Psoas muscle (tissue), 8 donors: ENCODE measurements around the gene ITPR2. TPM values are rescaled to one million over a fixed set of nuclear protein-coding genes. Genes with fewer than 3 reads are reported as not detected.

Experiments used
- ATAC-seq, 4 donors: fragments of 200-7000 bp; cut with Tn5 transposase; one replicate each; pipeline ENCODE4 v1.9.1; 2020; ENCODE audit warnings: moderate library complexity in 3 of 4, mild to moderate bottlenecking in 2 of 4
- DNase-seq, 2 donors: peaks; one replicate each; pipeline ENCODE4 v3.0.0-alpha.2; 2020
- H3K27ac ChIP-seq: fragments of 200-600 bp; one replicate; pipeline ENCODE4 v1.8.0; 2022
- H3K27me3 ChIP-seq, 3 donors: fragments of 200-600 bp in 1 of 3; one replicate each; pipeline versions ENCODE4 v1.6.1 to v1.8.0; 2013 to 2022; ENCODE audit warnings: low read length in 2 of 3, mild to moderate bottlenecking in 2 of 3, moderate library complexity in 1 of 3; ENCODE audit not compliant: insufficient read depth in 3 of 3
- H3K36me3 ChIP-seq, 2 donors: fragments of 200-600 bp in 1 of 2; one replicate each; pipeline versions ENCODE4 v1.6.1 to v1.8.0; 2013 to 2022; ENCODE audit warnings: low read depth in 1 of 2, mild to moderate bottlenecking in 1 of 2, moderate library complexity in 1 of 2; ENCODE audit not compliant: insufficient read depth in 1 of 2
- H3K4me1 ChIP-seq: fragments of 200-600 bp; one replicate; pipeline ENCODE4 v1.8.0; 2022
- H3K4me3 ChIP-seq: fragments of 200-600 bp; one replicate; pipeline ENCODE4 v1.8.0; 2022; ENCODE audit warnings: mild to moderate bottlenecking
- H3K9me3 ChIP-seq: fragments of 200-600 bp; one replicate; pipeline ENCODE4 v1.8.0; 2022
- CTCF ChIP-seq: fragments of 200-600 bp; IDR thresholded peaks from one replicate; pipeline ENCODE4 v1.8.0; 2022; ENCODE audit warnings: antibody characterized with exemption
- WGBS, 3 donors: extraction: QIAGEN DNeasy Blood & Tissue Kit; methylation state at CpG; one replicate each; pipeline versions ENCODE4 v1.1.6 to v1.1.7; 2013; 5-methylcytosine and 5-hydroxymethylcytosine counted together
- intact Hi-C, 2 donors: fragments of 100-400 bp; cut with DNase I; formaldehyde crosslinking; loops; one replicate each; pipeline versions ENCODE4 v1.11.0 to v1.14.2; 2022
- polyA plus RNA-seq, 3 donors: library from polyadenylated mRNA; stranded (reverse); fragments of 200-250 nt; gene quantifications; one replicate each; pipeline ENCODE4 v1.2.3, GENCODE V29; 2013
- total RNA-seq, 4 donors: library from RNA; stranded (reverse); fragmentation: NEBNext Ultra II Directional in 2 of 4; extraction: Animal tissue kit (Norgen Biotek cat#: 25700) in 2 of 4; gene quantifications; one replicate each; pipeline versions ENCODE4 v1.2.1 to v1.2.4, GENCODE V29; 2021 to 2023
- donor health status: healthy with polysubstance abuse.
- donor health status: DM: no; HTN: no; CAD: no; lungs with moderate emphysema.
- donor health status: Bipolar disorder and iron deficiency.
- donor health status: healthy.
- donor health status: DM: yes; HTN: yes; CAD: no.
- donor health status: DM: no; HTN: no; CAD: no.
- donor health status: DM: no; HTN: no; CAD: no.
- donor health status: DM: yes; HTN: yes; CAD: no.

The ITPR2 gene
- total and polyA plus RNA-seq, 7 donors = 0.86 to 10.3 (median 6.1) TPM

- no peaks in the 10 kb centered on the region for H3K4me1 ChIP-seq
- 78 to 86% (median 80%) methylated on average over 2 of the region's 2 CpGs for WGBS, 3 donors
- ATAC-seq (no peak), DNase-seq (no peak)
- intact Hi-C loops = no loop called here
- no peaks in the 10 kb centered on the region for H3K27me3 ChIP-seq
- H3K27ac ChIP-seq = no peak overlapping the region
- no peak for TF ChIP-seq CTCF
- peaks cover 0 to 14% of the 10 kb centered on the region in 2 donors for H3K36me3 ChIP-seq
- no peak overlapping the region for H3K4me3 ChIP-seq
- no peaks in the 10 kb centered on the region for H3K9me3 ChIP-seq
Observed at GRCh38 chr12:26628234-26628633, 204.8 kb downstream of the ITPR2 start.

- Histone ChIP-seq H3K4me3 (no peak overlapping the region), H3K4me1 (no peaks in the 10 kb centered on the region), H3K36me3 (peaks cover 0 to 14% of the 10 kb centered on the region in 2 donors), H3K27me3 (no peaks in the 10 kb centered on the region), H3K9me3 (no peaks in the 10 kb centered on the region), H3K27ac (no peak overlapping the region)
- ATAC-seq (no peak), DNase-seq (no peak)
- 80 to 85% (median 85%) methylated on average over 4 of the region's 4 CpGs for WGBS, 3 donors
- no peak for TF ChIP-seq CTCF
- intact Hi-C loops = no loop called here
Observed at GRCh38 chr12:26627335-26627734, 205.7 kb downstream of the ITPR2 start.

- DNase-seq = no peak
- Histone ChIP-seq H3K27ac (no peak overlapping the region), H3K36me3 (peaks cover 0 to 39% of the 10 kb centered on the region in 2 donors), H3K4me1 (no peaks in the 10 kb centered on the region), H3K9me3 (no peaks in the 10 kb centered on the region), H3K27me3 (no peaks in the 10 kb centered on the region), H3K4me3 (no peak overlapping the region)
- 89 to 92% (median 91%) methylated on average over 4 of the region's 4 CpGs for WGBS, 3 donors
- intact Hi-C loops = no loop called here
- ATAC-seq = no peak
- no peak for TF ChIP-seq CTCF
Observed at GRCh38 chr12:26623136-26623535, 209.9 kb downstream of the ITPR2 start.

- Histone ChIP-seq H3K27ac (no peak overlapping the region), H3K27me3 (no peaks in the 10 kb centered on the region), H3K36me3 (peaks cover 0 to 39% of the 10 kb centered on the region in 2 donors), H3K4me3 (no peak overlapping the region), H3K9me3 (no peaks in the 10 kb centered on the region), H3K4me1 (no peaks in the 10 kb centered on the region)
- intact Hi-C loops = no loop called here
- no peak for TF ChIP-seq CTCF
- ATAC-seq (no peak), DNase-seq (no peak)
- 83 to 87% (median 84%) methylated on average over 5 of the region's 5 CpGs for WGBS, 3 donors
Observed at GRCh38 chr12:26622601-26623000, 210.4 kb downstream of the ITPR2 start.

GRCh38 chr12:26621932-26622331 lies 211.1 kb downstream of the ITPR2 start:
- no peak for DNase-seq
- intact Hi-C loops = no loop called here
- H3K4me3 ChIP-seq = no peak overlapping the region
- peaks cover 0 to 34% of the 10 kb centered on the region in 2 donors for H3K36me3 ChIP-seq
- H3K27ac ChIP-seq = no peak overlapping the region
- 46 to 57% (median 52%) methylated on average over 3 of the region's 3 CpGs for WGBS, 3 donors
- TF ChIP-seq CTCF = no peak
- ATAC-seq = peak in 2 of 4 donors; percentile 54 to 64
- H3K27me3 ChIP-seq = no peaks in the 10 kb centered on the region
- no peaks in the 10 kb centered on the region for H3K9me3 ChIP-seq
- H3K4me1 ChIP-seq = no peaks in the 10 kb centered on the region
